ENCODE data around the gene DTD1. TPM values are rescaled to one million over a fixed set of nuclear protein-coding genes. Genes with fewer than 3 reads are reported as not detected.

DTD1 gene
- total RNA-seq, 4 donors from 2014 or later = 31.0 to 49.8 (median 39.7) TPM

DNA sequence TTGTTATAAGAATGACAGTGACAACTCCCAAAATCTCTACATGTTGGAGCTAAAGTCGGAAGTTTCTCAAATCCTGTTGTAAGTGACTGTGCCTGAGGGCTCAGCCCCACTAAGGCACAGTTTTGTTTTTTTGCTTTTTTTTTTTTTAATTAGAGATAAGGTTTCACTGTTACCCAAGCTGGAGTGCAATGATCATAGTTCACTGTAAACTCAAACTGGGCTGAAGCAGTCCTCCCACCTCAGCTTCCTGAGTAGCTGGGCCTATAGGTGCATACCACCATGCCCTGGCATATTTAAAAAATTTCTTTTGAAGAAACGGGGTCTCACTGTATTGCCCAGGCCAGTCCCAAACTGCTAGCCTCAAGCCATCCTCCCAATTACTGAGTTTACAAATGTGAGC, 96.9 kb downstream of the DTD1 start:
- Histone ChIP-seq H3K4me3 (no peak overlapping the region), H3K4me1 (no peaks in the 10 kb centered on the region), H3K36me3 (no peaks in the 10 kb centered on the region), H3K27me3 (no peaks in the 10 kb centered on the region), H3K27ac (no peak overlapping the region), H3K9me3 (no peaks in the 10 kb centered on the region)
- no peak for TF ChIP-seq POLR2A (IDR thresholded peaks at IDR 0.05)
- TF ChIP-seq EP300 (IDR thresholded peaks at IDR 0.05) = no peak
- no peak for TF ChIP-seq CTCF (IDR thresholded peaks at IDR 0.05)
- WGBS, 2 donors = 91 to 96% methylated on average over 2 of the region's 2 CpGs
- DNase-seq (ENCODE audit: low spot score in 2 of 2) = no peak

DNA sequence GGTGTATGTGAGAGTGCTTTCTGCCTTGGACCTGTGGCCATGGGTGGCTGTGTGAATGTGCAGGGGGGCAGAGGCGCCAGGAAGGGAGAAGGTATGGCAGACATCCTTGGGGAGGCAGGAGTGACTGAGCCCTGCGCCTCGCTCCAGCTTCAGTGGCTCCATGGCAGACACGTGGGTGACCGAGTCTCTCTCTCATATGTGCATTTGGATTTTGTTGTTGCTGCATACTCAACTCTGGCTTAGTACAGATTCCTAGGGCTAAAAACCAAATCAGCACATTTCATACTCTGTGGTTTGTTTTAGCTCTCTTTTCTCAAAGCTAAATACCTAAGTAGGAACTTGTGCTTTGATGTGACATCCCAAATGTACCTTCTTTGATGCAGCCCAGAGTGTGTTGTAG, 97.6 kb downstream of the DTD1 start:
- Histone ChIP-seq H3K9me3 (no peaks in the 10 kb centered on the region), H3K4me3 (no peak overlapping the region), H3K36me3 (no peaks in the 10 kb centered on the region), H3K27me3 (no peaks in the 10 kb centered on the region), H3K27ac (no peak overlapping the region), H3K4me1 (no peaks in the 10 kb centered on the region)
- no peak for DNase-seq (ENCODE audit: low spot score in 2 of 2)
- TF ChIP-seq CTCF (IDR thresholded peaks at IDR 0.05) (no peak), EP300 (IDR thresholded peaks at IDR 0.05) (no peak), POLR2A (IDR thresholded peaks at IDR 0.05) (no peak)
- WGBS, 2 donors = 86 to 97% methylated on average over 5 of the region's 5 CpGs

DNA sequence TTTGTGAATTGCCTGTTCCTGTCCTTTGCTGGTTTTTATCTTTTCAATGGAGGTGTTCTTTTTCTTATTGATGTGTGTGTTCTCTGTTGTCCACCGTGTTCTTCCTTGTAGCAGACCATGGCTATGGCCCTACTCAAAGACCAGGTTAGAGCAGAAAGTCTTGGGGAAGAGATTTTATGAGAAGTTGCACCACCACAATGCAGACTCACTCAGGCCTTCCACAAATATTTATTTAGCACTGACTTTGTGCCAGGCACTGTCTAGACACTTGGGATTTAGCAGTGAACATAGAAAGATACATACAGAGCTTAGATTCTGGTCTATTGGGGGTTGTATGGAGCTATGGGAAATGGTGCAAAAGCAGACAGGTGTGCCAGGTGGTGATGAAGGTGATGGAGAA, 98.8 kb downstream of the DTD1 start:
- TF ChIP-seq POLR2A (IDR thresholded peaks at IDR 0.05) = no peak
- no peak for TF ChIP-seq EP300 (IDR thresholded peaks at IDR 0.05)
- no peak for TF ChIP-seq CTCF (IDR thresholded peaks at IDR 0.05)
- H3K4me1 ChIP-seq = no peaks in the 10 kb centered on the region
- no peak overlapping the region for H3K4me3 ChIP-seq
- no peak overlapping the region for H3K27ac ChIP-seq
- 74 to 80% methylated on average over 1 of the region's 1 CpG for WGBS, 2 donors
- no peaks in the 10 kb centered on the region for H3K9me3 ChIP-seq
- no peak for DNase-seq (ENCODE audit: low spot score in 2 of 2)
- no peaks in the 10 kb centered on the region for H3K27me3 ChIP-seq
- no peaks in the 10 kb centered on the region for H3K36me3 ChIP-seq

GRCh38 chr20:18688676-18689075, 100.8 kb downstream of the DTD1 start:
- H3K27me3 ChIP-seq = no peaks in the 10 kb centered on the region
- WGBS, 2 donors = 75 to 85% methylated on average over 3 of the region's 3 CpGs
- TF ChIP-seq EP300 (IDR thresholded peaks at IDR 0.05) = no peak
- no peak for TF ChIP-seq POLR2A (IDR thresholded peaks at IDR 0.05)
- no peak for TF ChIP-seq CTCF (IDR thresholded peaks at IDR 0.05)
- no peaks in the 10 kb centered on the region for H3K4me1 ChIP-seq
- no peak for DNase-seq (ENCODE audit: low spot score in 2 of 2)
- no peak overlapping the region for H3K27ac ChIP-seq
- no peaks in the 10 kb centered on the region for H3K36me3 ChIP-seq
- H3K4me3 ChIP-seq = no peak overlapping the region
- no peaks in the 10 kb centered on the region for H3K9me3 ChIP-seq

DNA sequence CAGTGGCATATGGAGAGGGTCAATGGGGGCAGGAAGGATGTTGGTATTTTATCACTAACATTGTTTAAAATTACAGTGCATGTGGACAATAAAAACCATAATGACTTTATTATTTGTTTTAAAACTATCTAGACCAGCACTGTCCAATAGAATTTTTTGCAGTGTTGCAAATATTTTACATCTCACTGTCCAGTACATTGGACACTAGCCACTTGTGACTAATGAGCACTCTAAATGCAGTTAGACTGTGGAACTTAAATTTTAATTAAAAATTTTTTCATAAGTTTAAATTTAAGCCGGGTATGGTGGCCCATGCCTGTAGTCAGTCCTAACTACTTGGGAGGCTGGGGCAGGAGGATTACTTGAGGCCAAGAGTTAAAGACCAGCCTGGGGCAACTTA, 101.7 kb downstream of the DTD1 start:
- H3K9me3 ChIP-seq = no peaks in the 10 kb centered on the region
- H3K27me3 ChIP-seq = no peaks in the 10 kb centered on the region
- TF ChIP-seq CTCF (IDR thresholded peaks at IDR 0.05) (no peak), POLR2A (IDR thresholded peaks at IDR 0.05) (no peak), EP300 (IDR thresholded peaks at IDR 0.05) (no peak)
- no peaks in the 10 kb centered on the region for H3K36me3 ChIP-seq
- WGBS, 2 donors = 79 to 92% methylated on average over 1 of the region's 1 CpG
- no peak overlapping the region for H3K4me3 ChIP-seq
- no peak for DNase-seq (ENCODE audit: low spot score in 2 of 2)
- H3K27ac ChIP-seq = no peak overlapping the region
- no peaks in the 10 kb centered on the region for H3K4me1 ChIP-seq
